HG03432 (cell line): ENCODE results near the gene ZSWIM6.

ENCODE experiments used
- ATAC-seq: cut with Tn5 transposase; IDR thresholded peaks from one replicate; pipeline ENCODE4 v1.9.1; 2021; ENCODE audit warnings: mild to moderate bottlenecking, moderate library complexity; ENCODE audit not compliant: unreplicated experiment

ZSWIM6 gene

GRCh38 chr5:61438298-61438970 lies 106.4 kb downstream of the ZSWIM6 start:
- no peak for ATAC-seq

DNA sequence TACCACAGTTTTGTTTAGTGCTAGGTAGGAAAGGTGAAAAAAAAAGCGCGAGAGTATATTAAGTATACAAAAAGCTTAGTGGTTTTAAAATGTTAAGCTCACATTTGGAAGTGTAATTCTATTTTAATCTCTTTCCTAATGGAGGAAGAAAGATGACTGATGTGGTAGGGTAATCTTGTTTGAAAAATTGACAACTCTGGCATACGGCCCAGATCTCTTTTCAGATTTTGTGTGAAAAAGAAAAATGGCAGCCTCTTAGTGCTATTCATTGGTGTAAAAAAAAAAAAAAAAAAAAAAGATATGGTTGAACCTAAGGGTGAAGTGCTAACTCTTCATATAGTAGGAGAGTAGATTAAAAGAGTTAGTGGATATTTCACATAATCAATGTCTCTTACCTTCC lies 108.0 kb downstream of the ZSWIM6 start:
- ATAC-seq, result no peak

DNA sequence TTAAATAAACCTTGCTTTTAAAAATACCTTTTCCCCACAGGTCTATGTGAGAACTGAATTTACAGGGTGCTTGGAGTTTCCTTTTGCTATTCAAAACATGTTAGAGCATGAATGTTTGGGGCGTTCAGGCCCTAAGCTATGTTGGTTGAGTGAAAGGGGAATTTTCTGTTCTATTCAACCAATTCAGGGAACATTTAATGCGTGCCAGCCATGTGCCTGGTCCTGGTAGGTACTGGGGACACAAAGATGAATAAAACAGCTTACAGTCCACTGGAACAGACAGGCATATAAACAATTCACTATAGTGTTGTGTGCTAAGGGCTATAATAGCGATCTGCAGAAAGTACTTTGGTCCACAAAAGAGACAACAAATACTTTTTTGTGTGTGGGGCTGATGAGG lies 108.5 kb downstream of the ZSWIM6 start:
- no peak for ATAC-seq

DNA sequence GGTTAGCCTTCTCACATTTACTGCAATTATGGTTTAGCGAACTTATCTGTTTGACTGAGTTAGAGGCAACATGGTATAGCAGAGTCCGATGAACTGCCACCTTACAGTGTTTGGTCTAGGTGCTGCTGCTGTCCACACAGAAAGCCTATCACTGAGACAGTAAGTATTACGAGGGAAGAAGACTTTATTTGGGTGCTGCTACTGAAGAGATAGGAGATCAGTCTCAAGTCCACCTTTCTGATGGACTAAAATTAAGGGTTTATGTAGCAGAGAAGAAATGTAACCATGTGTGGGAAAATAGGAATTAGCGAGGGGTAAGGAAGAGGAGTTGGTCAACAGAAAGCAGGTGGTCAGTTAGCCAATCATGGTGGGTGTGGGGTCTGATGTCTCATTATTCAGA lies 109.7 kb downstream of the ZSWIM6 start:
- ATAC-seq, result no peak

DNA sequence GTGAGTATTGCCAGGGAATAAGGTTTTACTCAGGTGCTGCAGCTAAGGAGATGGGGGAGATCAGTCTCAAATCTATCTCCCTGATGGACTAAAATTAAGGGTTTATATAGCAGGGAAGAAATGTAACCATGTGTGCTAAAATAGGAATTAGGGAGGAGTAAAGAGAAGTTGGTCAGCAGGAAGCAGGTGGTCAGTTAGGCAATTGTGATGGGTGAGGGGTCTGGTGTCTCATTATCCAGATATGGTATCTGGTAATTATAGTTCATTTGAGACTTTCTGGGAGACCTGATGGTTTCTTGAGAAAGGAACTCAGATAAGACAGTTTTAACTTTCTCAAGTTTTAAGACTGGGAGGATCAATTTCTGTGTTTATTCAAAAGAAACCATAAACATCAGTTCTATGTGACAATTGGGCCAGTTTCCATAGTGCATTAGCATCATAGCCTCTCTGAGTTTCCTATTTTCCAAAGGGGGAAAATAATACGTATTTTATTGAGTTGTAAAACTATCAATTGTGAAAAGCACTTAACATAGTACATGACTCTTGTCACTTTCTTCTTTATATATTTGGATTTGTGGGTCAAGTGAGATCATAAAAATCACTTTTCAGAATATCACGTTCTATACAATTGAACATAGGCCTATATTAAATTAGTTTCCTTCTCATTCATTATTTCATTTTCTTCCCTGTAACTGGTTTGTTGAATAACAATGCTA lies 115.9 kb downstream of the ZSWIM6 start:
- no peak for ATAC-seq

DNA sequence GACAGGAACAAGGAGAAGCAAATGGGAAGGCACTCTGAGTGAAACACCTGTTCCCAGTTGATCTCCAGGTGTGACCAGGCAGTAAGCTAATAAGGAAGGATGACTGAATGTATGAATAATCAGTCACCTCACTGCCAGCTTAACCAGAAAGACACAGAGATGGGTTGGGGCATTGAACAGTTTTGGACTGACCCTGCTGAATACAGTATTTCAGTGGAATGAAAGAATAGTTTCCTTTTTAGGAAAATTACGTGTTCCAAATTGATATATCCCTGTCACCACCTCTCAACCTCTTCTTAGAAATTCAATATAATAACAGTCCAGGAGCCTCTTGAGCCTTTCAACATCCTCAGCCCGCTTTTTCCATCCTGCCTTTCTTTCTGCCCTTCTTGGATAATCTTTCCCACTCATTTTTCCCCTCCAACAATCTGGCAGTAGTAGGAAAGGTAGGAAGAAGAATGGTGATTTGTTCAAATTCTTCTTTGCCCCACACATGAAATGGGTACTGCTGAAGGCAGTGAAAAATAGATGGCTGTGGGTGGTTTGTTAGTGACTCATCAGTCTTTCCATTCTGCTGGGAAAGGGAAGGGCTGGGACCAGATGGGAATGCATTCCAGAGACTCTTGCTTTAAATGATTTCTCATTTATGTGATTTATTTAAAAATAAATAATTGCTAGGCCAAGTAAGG lies 117.9 kb downstream of the ZSWIM6 start:
- no peak for ATAC-seq

- no peak for ATAC-seq
Measured at GRCh38 chr5:61450493-61451279, 118.6 kb downstream of the ZSWIM6 start.

DNA sequence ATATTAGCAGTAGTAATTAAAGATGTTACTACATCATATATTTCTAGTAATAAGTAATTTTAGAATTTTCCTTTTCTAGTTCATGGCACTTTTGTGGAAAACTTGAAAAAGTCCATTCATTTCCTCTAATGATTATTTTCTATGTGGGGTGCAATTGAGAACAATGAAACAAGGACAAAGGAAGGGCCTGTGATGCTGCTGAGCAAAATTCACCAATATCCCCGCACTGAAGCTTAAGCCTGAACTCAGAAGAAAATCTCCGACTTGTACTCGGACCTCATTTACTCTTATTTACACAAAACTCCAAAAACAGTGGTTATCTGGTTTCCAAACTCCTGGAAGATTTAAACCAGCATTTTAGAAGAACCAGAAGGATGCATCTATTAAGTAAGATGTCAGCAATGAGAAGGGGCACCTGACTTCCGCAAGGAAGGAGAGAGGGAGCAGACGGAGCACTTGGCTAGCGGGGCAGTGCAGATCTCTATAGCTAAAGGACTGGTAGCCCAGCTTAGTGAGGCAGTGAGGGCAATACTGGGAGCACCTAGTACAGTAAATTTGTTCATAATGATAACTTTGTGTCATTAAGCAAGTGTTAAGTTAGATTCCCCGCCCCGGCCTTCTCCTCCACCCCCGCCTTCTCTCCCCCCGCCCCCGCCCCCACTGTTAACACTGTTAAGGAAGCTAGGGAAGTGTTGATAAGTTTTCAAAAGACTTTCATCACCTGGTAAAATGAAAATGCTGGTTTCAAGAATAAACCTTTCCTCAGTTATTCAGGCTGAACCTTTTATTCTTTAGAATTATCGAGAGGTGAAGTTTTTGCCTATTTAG lies 123.3 kb downstream of the ZSWIM6 start:
- no peak for ATAC-seq

- no peak for ATAC-seq
Measured at GRCh38 chr5:61460471-61460870, 128.4 kb downstream of the ZSWIM6 start.

DNA sequence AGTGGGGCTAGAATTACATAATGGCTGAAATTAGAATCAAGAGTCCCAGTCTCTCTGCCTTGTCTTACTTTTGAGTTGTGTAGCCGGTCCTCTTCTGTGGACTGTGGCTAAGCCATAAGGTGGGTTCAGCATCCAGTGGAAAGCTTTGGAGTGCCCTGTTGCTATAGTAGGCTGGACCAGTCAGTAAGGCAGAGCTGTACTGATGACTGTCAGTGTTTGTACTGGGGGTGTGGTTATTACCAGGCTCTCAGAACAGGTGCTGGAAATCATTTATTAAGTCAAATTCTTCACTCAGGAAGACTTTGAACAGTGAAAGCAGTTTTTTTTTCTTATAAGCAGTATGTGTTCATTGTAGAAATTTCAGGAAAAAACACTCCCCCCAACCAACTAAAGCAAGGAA lies 129.4 kb downstream of the ZSWIM6 start:
- no peak for ATAC-seq

DNA sequence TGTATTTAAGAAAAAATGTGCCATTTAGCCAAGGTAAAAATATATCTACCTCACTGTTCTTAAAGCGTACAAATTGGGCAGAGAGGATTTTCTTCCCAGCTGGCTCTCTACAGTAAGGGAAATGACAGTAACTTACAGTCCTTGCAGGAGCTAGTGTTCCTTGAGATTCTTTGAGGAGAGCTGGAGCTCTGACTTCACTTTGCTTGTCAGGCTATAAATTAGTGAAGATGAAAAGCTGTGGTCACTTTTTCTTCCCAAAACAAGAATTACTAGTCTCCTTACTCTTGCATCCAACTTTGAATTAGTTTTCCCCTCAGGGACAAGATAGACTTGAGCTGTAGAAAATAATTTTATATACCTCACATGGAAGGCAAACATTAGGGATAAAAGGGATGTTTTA lies 129.9 kb downstream of the ZSWIM6 start:
- ATAC-seq, result no peak

DNA sequence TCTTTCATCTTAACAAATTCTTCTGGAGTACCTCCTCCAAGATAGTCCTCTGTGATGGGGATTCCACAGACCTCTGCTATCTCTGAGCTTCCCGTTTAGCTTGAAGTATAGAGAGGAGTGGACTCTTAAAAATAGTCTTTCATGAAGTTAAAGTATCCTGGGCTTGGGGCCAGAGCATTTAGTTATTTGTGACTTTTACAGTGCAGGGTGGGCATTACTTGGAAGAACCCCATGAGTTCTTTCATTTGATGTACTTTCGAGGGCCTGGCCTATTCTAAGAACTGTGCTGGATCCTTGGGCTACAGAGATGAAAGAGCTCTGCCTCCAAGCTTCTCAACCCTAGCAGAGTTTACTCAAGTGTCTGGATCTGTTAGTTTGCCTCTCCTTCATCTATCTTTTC lies 131.5 kb downstream of the ZSWIM6 start:
- ATAC-seq, result no peak

DNA sequence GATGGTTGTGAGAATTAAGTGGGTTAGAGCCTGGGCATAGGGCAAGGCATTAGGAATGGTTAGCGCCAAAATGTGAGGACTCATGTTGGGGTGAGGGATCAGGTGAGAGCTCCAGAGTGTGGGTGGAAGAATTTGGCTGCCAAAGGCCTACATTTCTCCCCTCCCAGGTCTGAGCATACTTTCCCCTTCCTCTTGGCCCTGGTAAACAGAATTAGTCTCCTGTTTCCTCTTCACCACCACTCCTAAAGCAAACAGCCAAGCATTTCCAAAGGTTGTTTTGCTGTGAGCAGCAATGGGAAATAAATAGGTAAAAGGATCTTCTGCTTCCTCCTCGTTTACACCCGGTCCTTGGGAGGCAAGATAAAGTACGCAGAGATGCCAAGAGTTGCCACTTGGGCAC lies 132.5 kb downstream of the ZSWIM6 start:
- no peak for ATAC-seq

DNA sequence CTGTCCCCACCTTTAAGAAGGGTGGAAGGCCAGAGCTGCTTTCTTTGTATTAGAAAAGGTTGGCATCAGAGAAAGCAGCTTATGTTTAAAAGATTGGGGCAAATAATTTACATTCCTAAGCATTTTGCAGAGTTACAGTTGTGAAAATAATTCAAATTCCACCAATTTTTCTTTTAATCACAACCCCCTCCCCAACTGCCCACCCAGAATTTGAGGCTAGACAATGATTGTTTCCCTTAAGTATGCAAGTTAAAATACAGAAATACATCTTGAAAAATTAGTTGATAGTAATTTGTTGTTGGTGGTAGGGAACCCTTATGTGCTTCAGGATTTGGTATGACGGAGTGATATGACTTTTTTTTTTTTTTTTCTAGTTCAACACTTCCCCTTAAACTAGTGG lies 133.0 kb downstream of the ZSWIM6 start:
- no peak for ATAC-seq

DNA sequence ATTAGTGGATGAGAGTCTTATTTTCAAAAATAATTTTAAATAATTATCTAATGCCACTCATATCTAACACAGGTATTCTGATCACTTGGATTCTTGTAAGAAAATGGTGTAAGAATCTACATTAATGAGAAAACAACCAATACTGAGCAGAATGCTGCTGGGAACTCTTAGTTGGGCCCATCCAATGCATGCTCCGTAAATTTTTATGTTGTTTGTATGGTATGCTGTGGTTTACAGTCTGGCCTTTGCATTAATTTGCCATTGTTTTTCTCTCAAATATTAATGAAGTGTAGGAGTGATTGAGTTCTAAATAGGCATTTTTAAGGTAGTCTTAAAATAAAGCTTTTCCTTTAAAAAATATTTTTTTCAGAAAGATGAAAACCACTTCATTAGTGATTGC lies 133.4 kb downstream of the ZSWIM6 start:
- no peak for ATAC-seq

- no peak for ATAC-seq
Measured at GRCh38 chr5:61466017-61466416, 134.0 kb downstream of the ZSWIM6 start.

GRCh38 chr5:61467766-61468482 lies 135.9 kb downstream of the ZSWIM6 start:
- no peak for ATAC-seq

GRCh38 chr5:61468483-61468865 lies 136.4 kb downstream of the ZSWIM6 start:
- no peak for ATAC-seq

GRCh38 chr5:61471352-61471751 lies 139.3 kb downstream of the ZSWIM6 start:
- ATAC-seq, result no peak
